Neutrophil (primary cell): Measurements from ENCODE around the gene COL21A1.

ENCODE experiments used
- H3K27ac ChIP-seq: fragments of 200-600 bp; sonication (generic); 2 replicates; pipeline ENCODE4 v1.5.1; 2016; ENCODE audit warnings: mild to moderate bottlenecking, moderate library complexity
- H3K27me3 ChIP-seq: fragments of 200-600 bp; sonication (generic); 2 replicates; pipeline ENCODE4 v1.6.0; 2016; ENCODE audit warnings: mild to moderate bottlenecking
- H3K36me3 ChIP-seq: fragments of 200-600 bp; sonication (generic); 2 replicates; pipeline ENCODE4 v1.5.1; 2017
- H3K4me1 ChIP-seq, 2 experiments: fragments of 200-600 bp in 1 of 2; sonication (generic) in 1 of 2; 1 replicate in 1 of 2; 2 replicates in 1 of 2; pipeline versions ENCODE4 v1.5.1 to v1.6.1; 2013 to 2016; ENCODE audit warnings: low read depth in 1 of 2, low read length in 1 of 2, mild to moderate bottlenecking in 1 of 2, moderate library complexity in 1 of 2; ENCODE audit not compliant: control insufficient read depth in 1 of 2, insufficient read depth in 1 of 2
- H3K4me3 ChIP-seq, 2 experiments: fragments of 200-600 bp in 1 of 2; sonication (generic) in 1 of 2; 1 replicate in 1 of 2; 2 replicates in 1 of 2; pipeline ENCODE4 v1.5.1; 2013 to 2016; ENCODE audit warnings: low read depth in 1 of 2, low read length in 1 of 2, mild to moderate bottlenecking in 1 of 2, moderate library complexity in 1 of 2
- H3K9me3 ChIP-seq: fragments of 200-600 bp; sonication (generic); 2 replicates; pipeline ENCODE4 v1.5.1; 2016
- CTCF ChIP-seq: fragments of 200-600 bp; sonication (generic); IDR thresholded peaks from 2 replicates; pipeline ENCODE4 v1.5.1; 2016; ENCODE audit warnings: antibody characterized with exemption

COL21A1 gene

DNA sequence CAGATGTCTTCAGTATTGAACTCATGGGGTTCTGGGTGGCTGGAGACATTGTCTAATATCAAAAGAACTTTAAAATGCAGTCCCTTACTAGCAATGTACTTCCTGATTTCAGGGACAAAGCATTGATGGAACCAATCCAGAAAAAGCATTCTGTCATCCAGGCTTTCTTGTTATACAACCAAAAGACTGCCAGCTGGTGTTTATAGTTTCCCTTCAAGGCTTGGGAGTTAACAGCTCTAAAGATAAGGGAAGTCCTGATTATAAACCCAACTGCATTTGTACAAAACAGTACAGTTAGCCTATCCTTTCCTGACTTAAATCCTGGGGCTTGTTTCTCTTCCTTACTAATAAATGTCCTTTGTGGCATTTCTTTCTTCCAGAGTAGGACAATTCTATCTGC, 160.0 kb downstream of the COL21A1 start:
- Histone ChIP-seq H3K4me1 (peaks cover 11 to 18% of the 10 kb centered on the region in 2 experiments), H3K27ac (no peak overlapping the region), H3K27me3 (no peaks in the 10 kb centered on the region), H3K4me3 (no peak overlapping the region), H3K36me3 (no peaks in the 10 kb centered on the region), H3K9me3 (no peaks in the 10 kb centered on the region)
- TF ChIP-seq CTCF: no peak

- Histone ChIP-seq H3K27ac (no peak overlapping the region), H3K27me3 (no peaks in the 10 kb centered on the region), H3K4me3 (no peak overlapping the region), H3K9me3 (no peaks in the 10 kb centered on the region), H3K36me3 (no peaks in the 10 kb centered on the region), H3K4me1 (no peaks in the 10 kb centered on the region)
- no peak for TF ChIP-seq CTCF
Measured at GRCh38 chr6:56079751-56080540, 167.4 kb downstream of the COL21A1 start.

DNA sequence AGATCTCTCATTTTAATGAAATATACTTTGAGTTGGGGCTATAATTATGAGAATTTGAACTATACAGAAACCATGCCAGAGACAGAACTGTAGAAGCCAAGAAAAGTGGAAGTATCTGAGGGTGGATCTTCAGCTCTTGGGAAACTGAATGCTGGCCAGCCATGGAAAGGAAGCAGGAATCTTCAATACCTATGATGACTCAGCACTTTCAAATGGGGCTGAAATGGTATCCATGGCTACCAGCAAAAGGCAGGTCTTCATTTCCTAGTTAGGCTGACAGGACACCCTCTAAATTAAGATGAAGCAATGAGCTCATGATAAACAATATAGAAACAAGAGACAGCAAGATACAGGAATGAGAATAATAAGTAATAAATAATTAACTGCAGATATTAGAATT, 171.3 kb downstream of the COL21A1 start:
- Histone ChIP-seq H3K4me1 (no peaks in the 10 kb centered on the region), H3K9me3 (no peaks in the 10 kb centered on the region), H3K27ac (no peak overlapping the region), H3K27me3 (no peaks in the 10 kb centered on the region), H3K4me3 (no peak overlapping the region), H3K36me3 (no peaks in the 10 kb centered on the region)
- TF ChIP-seq CTCF: no peak

- Histone ChIP-seq H3K4me3 (no peak overlapping the region), H3K4me1 (no peaks in the 10 kb centered on the region), H3K36me3 (no peaks in the 10 kb centered on the region), H3K9me3 (no peaks in the 10 kb centered on the region), H3K27me3 (no peaks in the 10 kb centered on the region), H3K27ac (no peak overlapping the region)
- no peak for TF ChIP-seq CTCF
Measured at GRCh38 chr6:56073761-56074160, 173.6 kb downstream of the COL21A1 start.

- no peaks in the 10 kb centered on the region for H3K36me3 ChIP-seq
- no peaks in the 10 kb centered on the region for H3K27me3 ChIP-seq
- no peaks in the 10 kb centered on the region for H3K9me3 ChIP-seq
- no peak overlapping the region for H3K4me3 ChIP-seq
- H3K27ac ChIP-seq: no peak overlapping the region
- no peaks in the 10 kb centered on the region for H3K4me1 ChIP-seq
- TF ChIP-seq CTCF: no peak
Measured at GRCh38 chr6:56073315-56073714, 174.1 kb downstream of the COL21A1 start.
